PC-9 (cell line): ENCODE data around the gene CLASRP. TPM values are rescaled to one million over a fixed set of nuclear protein-coding genes. Genes with fewer than 3 reads are reported as not detected.
A peak's percentile ranks its signal among the peaks of the same experiment; 100 is the strongest.

Source experiments
- BruUV-seq: library from RNA; stranded (reverse); fragments of 400-500 nt; replicated peaks from 2 replicates; lab custom pipeline; 2021; lab: Mats Ljungman, UMichigan
- CTCF ChIA-PET: fragments of 300-600 bp; sonication (Branson Sonifier 250); formaldehyde crosslinking; loops from one replicate; lab custom pipeline; 2022; ENCODE audit warnings: antibody characterized with exemption; lab: Charles Lee
- POLR2A ChIA-PET: fragments of 300-600 bp; sonication (Branson Sonifier 250); formaldehyde crosslinking; loops from one replicate; lab custom pipeline; 2022; ENCODE audit warnings: antibody characterized with exemption; ENCODE audit not compliant: unreplicated experiment; lab: Charles Lee
- DNase-seq, 2 experiments: peaks; one replicate each; pipeline versions ENCODE4 v3.0.0 to v3.0.0-alpha.2; 2015 to 2022; ENCODE audit warnings: mixed read lengths in 1 of 2
- H2AFZ ChIP-seq: fragments of 200-600 bp; sonication (generic); 2 replicates; pipeline ENCODE4 v1.8.1; 2017; ENCODE audit warnings: antibody characterized with exemption
- H3F3A ChIP-seq: fragments of 200-600 bp; sonication (generic); 2 replicates; pipeline ENCODE4 v1.8.1; 2017; ENCODE audit warnings: antibody characterized with exemption, mild to moderate bottlenecking, low read depth; ENCODE audit not compliant: insufficient read depth
- H3K27ac ChIP-seq: fragments of 200-600 bp; sonication (generic); 2 replicates; pipeline ENCODE4 v1.6.1; 2016; ENCODE audit warnings: mixed run types
- H3K27me3 ChIP-seq: fragments of 200-600 bp; sonication (generic); 2 replicates; pipeline ENCODE4 v1.6.1; 2016; ENCODE audit warnings: low read depth, mixed run types; ENCODE audit not compliant: insufficient read depth
- H3K36me3 ChIP-seq: fragments of 200-600 bp; sonication (generic); 2 replicates; pipeline ENCODE4 v1.6.1; 2016; ENCODE audit warnings: low read depth, mixed run types
- H3K4me1 ChIP-seq: fragments of 200-600 bp; sonication (generic); replicated peaks from 2 replicates; pipeline ENCODE4 v1.6.1; 2016; ENCODE audit warnings: mixed run types; ENCODE audit not compliant: insufficient read depth
- H3K4me2 ChIP-seq: fragments of 200-600 bp; sonication (generic); 2 replicates; pipeline ENCODE4 v1.6.1; 2017; ENCODE audit warnings: mixed run types
- H3K4me3 ChIP-seq: fragments of 200-600 bp; sonication (generic); 2 replicates; pipeline ENCODE4 v1.6.1; 2016; ENCODE audit warnings: mixed run types
- H3K79me2 ChIP-seq: fragments of 200-600 bp; sonication (generic); 2 replicates; pipeline ENCODE4 v1.6.1; 2017; ENCODE audit warnings: low read depth, mixed run types
- H3K9me2 ChIP-seq: fragments of 200-600 bp; sonication (generic); 2 replicates; pipeline ENCODE4 v1.8.1; 2017; ENCODE audit warnings: mild to moderate bottlenecking; ENCODE audit not compliant: insufficient read depth
- H3K9me3 ChIP-seq: fragments of 200-600 bp; sonication (generic); 2 replicates; pipeline ENCODE4 v1.8.1; 2016; ENCODE audit warnings: low read depth; ENCODE audit not compliant: insufficient read depth
- H4K20me1 ChIP-seq: fragments of 200-600 bp; sonication (generic); 2 replicates; pipeline ENCODE4 v1.8.1; 2017; ENCODE audit not compliant: insufficient read depth
- EZH2 ChIP-seq: fragments of 200-600 bp; sonication (generic); IDR thresholded peaks from 2 replicates; pipeline ENCODE4 v1.8.0; 2017; ENCODE audit warnings: antibody characterized with exemption, low read depth
- intact Hi-C: fragments of 100-400 bp; cut with micrococcal nuclease; formaldehyde crosslinking; loops from one replicate; pipeline ENCODE4 v1.10.0; 2022; ENCODE audit not compliant: unreplicated experiment
- total RNA-seq: library from RNA; stranded (reverse); gene quantifications from 2 replicates; pipeline ENCODE4 v1.2.3, GENCODE V29; 2021
- TF ChIP-seq, protein P1 (sequence below): fragments of 200-600 bp; sonication (generic); conservative IDR thresholded peaks from 2 replicates; pipeline ENCODE4 v1.6.1; 2017; ENCODE audit warnings: mixed run types, antibody characterized with exemption, mild to moderate bottlenecking, moderate library complexity

The CLASRP gene
- total RNA-seq, 1 experiment from 2014 or later: 76.8 TPM

DNA sequence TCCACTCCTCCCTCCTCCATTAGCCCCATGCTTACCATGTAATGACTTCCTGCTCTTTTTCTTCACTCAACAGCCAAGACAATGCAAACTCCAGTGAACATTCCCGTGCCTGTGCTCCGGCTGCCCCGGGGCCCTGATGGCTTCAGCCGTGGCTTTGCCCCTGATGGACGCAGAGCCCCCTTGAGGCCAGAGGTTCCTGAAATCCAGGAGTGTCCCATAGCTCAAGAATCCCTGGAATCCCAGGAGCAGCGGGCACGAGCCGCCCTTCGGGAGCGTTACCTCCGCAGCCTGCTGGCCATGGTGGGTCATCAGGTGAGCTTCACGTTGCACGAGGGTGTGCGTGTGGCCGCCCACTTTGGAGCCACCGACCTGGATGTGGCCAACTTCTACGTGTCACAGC, 51.2 kb downstream of the CLASRP start:
- H3K4me1 ChIP-seq: peaks cover 12% of the 10 kb centered on the region
- H3K79me2 ChIP-seq: peaks cover 29% of the 10 kb centered on the region
- H3K4me3 ChIP-seq: no peak overlapping the region
- intact Hi-C loops: loop anchor here (5.0 to 10.0 kb wide), 3 partner anchors 62 to 315 kb away; partner anchors contain the start of genes EXOC3L2, POLR1G and PPP1R13L
- no peak for TF ChIP-seq EZH2
- TF ChIP-seq, protein P1, sequence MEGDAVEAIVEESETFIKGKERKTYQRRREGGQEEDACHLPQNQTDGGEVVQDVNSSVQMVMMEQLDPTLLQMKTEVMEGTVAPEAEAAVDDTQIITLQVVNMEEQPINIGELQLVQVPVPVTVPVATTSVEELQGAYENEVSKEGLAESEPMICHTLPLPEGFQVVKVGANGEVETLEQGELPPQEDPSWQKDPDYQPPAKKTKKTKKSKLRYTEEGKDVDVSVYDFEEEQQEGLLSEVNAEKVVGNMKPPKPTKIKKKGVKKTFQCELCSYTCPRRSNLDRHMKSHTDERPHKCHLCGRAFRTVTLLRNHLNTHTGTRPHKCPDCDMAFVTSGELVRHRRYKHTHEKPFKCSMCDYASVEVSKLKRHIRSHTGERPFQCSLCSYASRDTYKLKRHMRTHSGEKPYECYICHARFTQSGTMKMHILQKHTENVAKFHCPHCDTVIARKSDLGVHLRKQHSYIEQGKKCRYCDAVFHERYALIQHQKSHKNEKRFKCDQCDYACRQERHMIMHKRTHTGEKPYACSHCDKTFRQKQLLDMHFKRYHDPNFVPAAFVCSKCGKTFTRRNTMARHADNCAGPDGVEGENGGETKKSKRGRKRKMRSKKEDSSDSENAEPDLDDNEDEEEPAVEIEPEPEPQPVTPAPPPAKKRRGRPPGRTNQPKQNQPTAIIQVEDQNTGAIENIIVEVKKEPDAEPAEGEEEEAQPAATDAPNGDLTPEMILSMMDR: no peak
- no peak overlapping the region for H2AFZ ChIP-seq
- ChIA-PET CTCF (no interaction called here), POLR2A (no interaction called here)
- BruUV-seq: no TSS peak
- no peaks in the 10 kb centered on the region for H3K9me3 ChIP-seq
- peaks cover 32% of the 10 kb centered on the region for H3F3A ChIP-seq
- peaks cover 22% of the 10 kb centered on the region for H4K20me1 ChIP-seq
- no peak overlapping the region for H3K4me2 ChIP-seq
- DNase-seq: no peak
- no peaks in the 10 kb centered on the region for H3K27me3 ChIP-seq
- H3K9me2 ChIP-seq: no peaks in the 10 kb centered on the region
- no peak overlapping the region for H3K27ac ChIP-seq
- H3K36me3 ChIP-seq: peaks cover 4% of the 10 kb centered on the region; the same call in 1 of the 2 replicates

DNA sequence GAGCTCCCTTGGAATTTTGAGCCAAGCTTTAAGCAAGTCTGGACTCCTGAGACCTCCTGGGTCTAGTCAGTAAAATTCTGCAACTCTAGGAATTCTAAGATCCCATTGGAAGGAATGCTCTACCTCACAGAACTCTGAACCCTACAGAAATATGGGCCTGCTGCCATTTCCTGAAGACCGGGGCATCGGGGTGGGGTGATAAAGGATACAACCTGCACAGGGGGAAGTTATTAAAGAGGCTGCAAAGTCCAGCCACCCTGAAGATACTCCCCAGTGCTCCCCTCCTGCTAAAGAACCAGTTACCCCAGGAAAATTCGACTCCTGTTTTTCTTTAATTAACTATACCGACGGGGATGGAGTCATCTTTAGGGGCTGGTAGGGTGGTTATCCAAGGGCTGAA, 51.8 kb downstream of the CLASRP start:
- ChIA-PET CTCF (no interaction called here), POLR2A (no interaction called here)
- no peak for TF ChIP-seq EZH2
- TF ChIP-seq, protein P1: no peak
- peaks cover 12% of the 10 kb centered on the region for H3K4me1 ChIP-seq
- H3F3A ChIP-seq: peaks cover 32% of the 10 kb centered on the region
- peaks cover 4% of the 10 kb centered on the region; the same call in 1 of the 2 replicates for H3K36me3 ChIP-seq
- no peaks in the 10 kb centered on the region for H3K9me3 ChIP-seq
- peaks cover 27% of the 10 kb centered on the region for H4K20me1 ChIP-seq
- no peak overlapping the region for H3K27ac ChIP-seq
- H2AFZ ChIP-seq: no peak overlapping the region
- H3K27me3 ChIP-seq: no peaks in the 10 kb centered on the region
- H3K9me2 ChIP-seq: no peaks in the 10 kb centered on the region
- BruUV-seq: no TSS peak
- H3K79me2 ChIP-seq: peaks cover 35% of the 10 kb centered on the region
- H3K4me3 ChIP-seq: no peak overlapping the region
- no peak overlapping the region for H3K4me2 ChIP-seq
- no peak for DNase-seq
- intact Hi-C loops: loop anchor here (5.0 to 10.0 kb wide), 3 partner anchors 62 to 314 kb away; partner anchors contain the start of genes EXOC3L2, POLR1G and PPP1R13L

DNA sequence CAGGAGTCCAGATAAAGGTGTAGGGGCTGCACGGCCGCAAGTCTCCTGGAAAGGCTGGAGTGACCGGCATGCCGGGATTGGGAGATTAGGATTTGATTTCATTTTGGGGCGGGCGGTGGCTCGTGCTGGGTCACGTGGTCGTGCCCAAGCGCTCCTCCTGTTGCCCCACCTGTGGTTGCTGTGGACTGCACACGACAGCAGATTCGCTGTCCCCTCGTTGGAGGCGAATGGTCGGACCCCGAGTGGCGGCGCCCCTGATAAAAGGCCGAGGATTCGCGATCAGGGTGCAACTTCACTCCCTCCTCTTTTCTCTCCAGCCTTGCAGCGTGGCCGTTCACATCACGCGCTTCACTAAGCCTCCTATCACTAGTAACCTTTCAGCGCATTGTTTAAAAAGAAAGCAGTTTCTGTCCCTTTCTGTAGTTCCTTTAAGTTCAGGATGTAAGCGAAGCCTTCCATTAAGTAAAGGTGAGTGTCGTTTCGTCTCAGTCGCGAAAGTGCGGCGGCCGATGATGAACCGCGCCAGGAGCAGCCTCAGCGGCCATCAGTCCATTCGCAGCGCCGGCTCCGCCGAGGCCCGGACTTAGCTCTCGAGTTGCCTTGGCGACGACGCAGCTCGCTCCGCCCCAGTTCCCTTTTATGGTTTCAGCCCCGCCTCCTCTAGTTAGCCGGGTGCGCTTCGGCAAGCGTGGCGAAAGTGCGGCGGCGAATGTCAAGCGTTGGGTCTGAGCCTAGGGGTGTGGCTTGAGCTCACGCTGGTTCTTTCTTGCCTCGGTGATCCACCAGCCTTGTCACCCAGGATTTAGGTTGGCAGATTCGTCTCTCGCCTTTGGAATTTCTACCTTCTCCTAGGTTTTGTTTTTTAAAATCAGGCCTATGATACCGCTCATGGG, 52.4 kb downstream of the CLASRP start:
- ChIA-PET POLR2A (interaction anchor here (0.5 to 1.3 kb wide), 7 partner anchors 16 to 238 kb away, joined by 3 to 7 read pairs (median 5); partner anchors contain the start of genes CLASRP and TRAPPC6A), CTCF (interaction anchor here (0.6 kb wide), 1 partner anchor 254 kb away, joined by 5 read pairs; no protein-coding TSS in a partner anchor)
- peaks cover 4% of the 10 kb centered on the region; the same call in 1 of the 2 replicates for H3K36me3 ChIP-seq
- peaks cover 12% of the 10 kb centered on the region for H3K4me1 ChIP-seq
- peaks cover 28% of the 10 kb centered on the region for H3F3A ChIP-seq
- H3K27me3 ChIP-seq: no peaks in the 10 kb centered on the region
- peak overlapping the region; percentile 88 for H3K4me2 ChIP-seq
- H3K4me3 ChIP-seq: peak overlapping the region; percentile 80
- no peaks in the 10 kb centered on the region for H3K9me3 ChIP-seq
- TF ChIP-seq EZH2: no peak
- TF ChIP-seq, protein P1: no peak
- peak overlapping the region; percentile 50 for H3K27ac ChIP-seq
- no peaks in the 10 kb centered on the region for H3K9me2 ChIP-seq
- peaks cover 30% of the 10 kb centered on the region for H4K20me1 ChIP-seq
- H3K79me2 ChIP-seq: peaks cover 38% of the 10 kb centered on the region
- H2AFZ ChIP-seq: peak overlapping the region; percentile 89
- BruUV-seq: no TSS peak
- intact Hi-C loops: loop anchor here (5.0 to 10.0 kb wide), 3 partner anchors 61 to 314 kb away; partner anchors contain the start of genes EXOC3L2, POLR1G and PPP1R13L
- DNase-seq: peak; percentile 91 to 98
